Endothelial cell of umbilical vein (primary cell): ENCODE results near the gene THSD7B. TPM values are rescaled to one million over a fixed set of nuclear protein-coding genes. Genes with fewer than 3 reads are reported as not detected.

Source experiments
- BruUV-seq: library from RNA; stranded (reverse); fragments of 400-500 nt; replicated peaks from 2 replicates; lab custom pipeline; 2021; lab: Mats Ljungman, UMichigan
- CTCF ChIA-PET: fragments of 300-600, 350-600 bp; sonication (Branson Sonifier 250); formaldehyde crosslinking; loops from one replicate; lab custom pipeline; 2021; ENCODE audit warnings: antibody characterized with exemption, inconsistent platforms; lab: Charles Lee
- POLR2A ChIA-PET: fragments of 300-600, 350-600 bp; sonication (Branson Sonifier 250); formaldehyde crosslinking; loops from one replicate; lab custom pipeline; 2021; ENCODE audit warnings: antibody characterized with exemption, inconsistent platforms; lab: Charles Lee
- DNase-seq: peaks from one replicate; pipeline ENCODE4 v3.0.0-alpha.2; 2011; ENCODE audit warnings: low read depth, low spot score
- FAIRE-seq: peaks from 2 replicates; lab custom pipeline; 2011; peaks lifted over from hg19 to GRCh38; lab: Jason Lieb, UNC
- H2AFZ ChIP-seq: 2 replicates; pipeline ENCODE4 v1.6.0; 2012; ENCODE audit warnings: low read depth, low read length, control low read depth, inconsistent platforms
- H3K27ac ChIP-seq: 2 replicates; pipeline ENCODE4 v1.5.1; 2011; ENCODE audit warnings: low read depth, mild to moderate bottlenecking, control low read depth, low read length, moderate library complexity; ENCODE audit not compliant: insufficient read depth
- H3K27me3 ChIP-seq, 2 experiments: 2 replicates each; pipeline versions ENCODE4 v1.6.0 to v1.6.1; 2011; ENCODE audit warnings: low read length in 2 of 2, mixed read lengths in 1 of 2; ENCODE audit not compliant: control insufficient read depth in 2 of 2, insufficient read depth in 2 of 2
- H3K36me3 ChIP-seq, 2 experiments: 2 replicates in 1 of 2; 3 replicates in 1 of 2; pipeline ENCODE4 v1.5.1; 2011; ENCODE audit warnings: low read length in 2 of 2, mild to moderate bottlenecking in 1 of 2, moderate library complexity in 1 of 2; ENCODE audit not compliant: control insufficient read depth in 2 of 2, insufficient read depth in 2 of 2; ENCODE audit errors: extremely low read depth in 1 of 2
- H3K4me1 ChIP-seq: 3 replicates; pipeline ENCODE4 v1.5.1; 2011; ENCODE audit warnings: mild to moderate bottlenecking, low read length; ENCODE audit not compliant: control insufficient read depth, insufficient read depth; ENCODE audit errors: extremely low read depth
- H3K4me2 ChIP-seq: 2 replicates; pipeline ENCODE4 v1.6.1; 2011; ENCODE audit warnings: low read length, control low read depth, mixed read lengths; ENCODE audit not compliant: insufficient read depth
- H3K4me3 ChIP-seq, 3 experiments: fragments of 200-600 bp in 1 of 3; sonication (generic), shearing (Covaris generic) in 1 of 3; replicated peaks in 1 of 3; 2 replicates each; pipeline ENCODE4 v1.5.1; 2011 to 2016; ENCODE audit warnings: control low read depth in 3 of 3, low read length in 3 of 3, mild to moderate bottlenecking in 2 of 3, inconsistent platforms in 1 of 3, low read depth in 1 of 3, moderate library complexity in 1 of 3; ENCODE audit not compliant: insufficient read depth in 1 of 3
- H3K79me2 ChIP-seq: 2 replicates; pipeline ENCODE4 v1.6.0; 2012; ENCODE audit warnings: low read length, inconsistent platforms; ENCODE audit not compliant: control insufficient read depth, insufficient read depth
- H3K9ac ChIP-seq: replicated peaks from 2 replicates; pipeline ENCODE3; 2011; ENCODE audit warnings: low read length, control low read depth; ENCODE audit not compliant: insufficient read depth; ENCODE audit errors: extremely low read depth
- H3K9me1 ChIP-seq: replicated peaks from 3 replicates; pipeline ENCODE4 v1.6.0; 2011; ENCODE audit warnings: mild to moderate bottlenecking, low read length; ENCODE audit not compliant: control insufficient read depth, insufficient read depth; ENCODE audit errors: extremely low read depth
- H3K9me3 ChIP-seq: replicated peaks from 2 replicates; pipeline ENCODE4 v1.5.1; 2012; ENCODE audit warnings: low read length, inconsistent platforms; ENCODE audit not compliant: control insufficient read depth, insufficient read depth
- H4K20me1 ChIP-seq: replicated peaks from 2 replicates; pipeline ENCODE3; 2011; ENCODE audit warnings: mild to moderate bottlenecking, low read length; ENCODE audit not compliant: control insufficient read depth, insufficient read depth; ENCODE audit errors: extremely low read depth
- CTCF ChIP-seq, 2 donors: IDR thresholded peaks; 1 replicate in 1 of 2; 2 replicates in 1 of 2; pipeline ENCODE4 v1.5.1; 2011; ENCODE audit warnings: low read length in 2 of 2, mild to moderate bottlenecking in 2 of 2, moderate library complexity in 2 of 2, control low read depth in 1 of 2, inconsistent platforms in 1 of 2, low read depth in 1 of 2; ENCODE audit not compliant: insufficient read depth in 1 of 2; ENCODE audit errors: extremely low read depth in 1 of 2
- EZH2 ChIP-seq: IDR thresholded peaks from 2 replicates; pipeline ENCODE4 v1.6.1; 2012; ENCODE audit warnings: borderline replicate concordance, low read depth, mild to moderate bottlenecking, moderate library complexity, low read length, inconsistent platforms; ENCODE audit not compliant: severe bottlenecking
- JUN ChIP-seq: IDR thresholded peaks from 2 replicates; pipeline ENCODE4 v1.6.1; 2011; ENCODE audit warnings: borderline replicate concordance, low read depth; ENCODE audit not compliant: insufficient read length, insufficient read depth
- MAX ChIP-seq: IDR thresholded peaks from 2 replicates; pipeline ENCODE4 v1.6.1; 2011; ENCODE audit not compliant: insufficient read depth, insufficient read length
- POLR2AphosphoS5 ChIP-seq: IDR thresholded peaks from 2 replicates; pipeline ENCODE4 v1.6.1; 2012; ENCODE audit warnings: low read depth, mild to moderate bottlenecking, control low read depth, low read length, moderate library complexity; ENCODE audit not compliant: insufficient read depth
- dilution Hi-C: fragments of 300-500 bp; cut with MboI; formaldehyde crosslinking; loops from one replicate; pipeline ENCODE4 v1.15.0; 2019; ENCODE audit warnings: low sequenced_read_pairs; ENCODE audit not compliant: extremely low pct_ligation_motif_present
- intact Hi-C: fragments of 100-400 bp; cut with micrococcal nuclease; formaldehyde crosslinking; loops from one replicate; pipeline ENCODE4 v1.10.0; 2022
- polyA plus RNA-seq, 4 experiments: library from polyadenylated mRNA; depleted of rRNA in 3 of 4; stranded (reverse) in 3 of 4; unstranded in 1 of 4; fragments of >200 nt; gene quantifications; 2 replicates each; pipeline versions ENCODE4 v1.2.1 to v1.2.3, GENCODE V29; 2011 to 2012; ENCODE audit warnings: missing spikeins in 1 of 4
- total RNA-seq: library from RNA; stranded (reverse); gene quantifications from 2 replicates; pipeline ENCODE4 v1.2.3, GENCODE V29; 2021

THSD7B gene
- total and polyA plus RNA-seq, 2 donors (not counting 3 experiments of a cell fraction or from before 2014, with no cell fraction given): 0.04 TPM; not detected in 1

GRCh38 chr2:137238065-137238464, 472.7 kb downstream of the THSD7B start:
- intact Hi-C loops (no loop called here), dilution Hi-C loops (no loop called here)
- no peaks in the 10 kb centered on the region for H3K27me3 ChIP-seq

More at GRCh38 chr2:137238065-137238464, 472.7 kb downstream of the THSD7B start:
- H3K9ac ChIP-seq: no peak overlapping the region
- no peak for FAIRE-seq
- H3K27ac ChIP-seq: no peak overlapping the region
- no peaks in the 10 kb centered on the region for H3K4me1 ChIP-seq
- H3K79me2 ChIP-seq: no peaks in the 10 kb centered on the region
- H3K4me2 ChIP-seq: no peak overlapping the region
- POLR2A ChIA-PET: no interaction called here
- peaks cover 3% of the 10 kb centered on the region for H3K9me3 ChIP-seq
- BruUV-seq: no TSS peak
- no peak overlapping the region for H2AFZ ChIP-seq
- H3K36me3 ChIP-seq: no peaks in the 10 kb centered on the region
- CTCF ChIA-PET: no interaction called here
- no peak for DNase-seq
- H4K20me1 ChIP-seq: no peaks in the 10 kb centered on the region
- TF ChIP-seq POLR2AphosphoS5 (no peak), MAX (no peak), CTCF (IDR thresholded peaks at IDR 0.05; ENCODE audit: extremely low read depth in 1 of 2, insufficient read depth in 1 of 2, low read depth in 1 of 2, low read length in 2 of 2) (no peak), EZH2 (no peak), JUN (no peak)
- H3K9me1 ChIP-seq: no peaks in the 10 kb centered on the region
- no peak overlapping the region for H3K4me3 ChIP-seq
